T-helper 22 cell (primary cell): ENCODE results near the gene C13orf42.

Experiments used
- DNase-seq: peaks from one replicate; pipeline ENCODE4 v3.0.0-alpha.2; 2020; ENCODE audit warnings: low read depth

The C13orf42 gene

DNA sequence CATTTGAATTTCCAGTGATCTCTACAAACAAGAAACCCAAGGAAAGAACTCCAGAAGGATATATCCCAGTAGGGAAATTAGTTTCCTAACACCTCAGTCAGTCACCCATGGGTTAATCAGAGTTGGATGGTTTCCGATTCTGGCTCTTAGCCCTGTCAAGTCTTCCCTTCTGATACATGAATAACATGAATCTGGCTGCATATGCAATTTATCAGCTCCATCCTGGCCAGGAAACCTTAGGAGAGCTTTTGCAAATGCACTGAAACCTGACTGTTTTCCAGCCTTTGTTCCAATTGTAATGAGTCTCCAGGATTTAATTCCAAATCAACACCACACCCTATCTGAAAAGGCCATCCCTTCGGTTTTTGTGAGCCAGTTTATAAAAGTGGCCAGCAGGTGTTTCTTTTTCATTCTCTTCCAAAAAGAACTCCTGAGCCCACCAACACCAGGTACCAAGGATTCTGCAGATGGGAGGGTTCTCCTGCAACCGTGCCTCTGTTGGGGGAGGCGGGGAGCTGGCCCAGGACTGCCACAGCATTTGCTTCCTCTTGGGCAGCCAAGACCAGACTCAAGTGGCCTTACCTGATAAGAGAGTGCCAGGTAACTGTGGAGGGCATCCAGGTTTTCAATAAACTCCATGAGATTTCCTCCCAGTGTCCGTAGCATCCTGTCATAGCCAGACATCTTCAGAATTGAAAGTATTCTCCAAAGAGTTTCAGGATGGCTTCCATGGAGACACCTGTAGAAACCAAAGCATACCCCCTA, 77.5 kb downstream of the C13orf42 start:
- DNase-seq, result no peak

DNA sequence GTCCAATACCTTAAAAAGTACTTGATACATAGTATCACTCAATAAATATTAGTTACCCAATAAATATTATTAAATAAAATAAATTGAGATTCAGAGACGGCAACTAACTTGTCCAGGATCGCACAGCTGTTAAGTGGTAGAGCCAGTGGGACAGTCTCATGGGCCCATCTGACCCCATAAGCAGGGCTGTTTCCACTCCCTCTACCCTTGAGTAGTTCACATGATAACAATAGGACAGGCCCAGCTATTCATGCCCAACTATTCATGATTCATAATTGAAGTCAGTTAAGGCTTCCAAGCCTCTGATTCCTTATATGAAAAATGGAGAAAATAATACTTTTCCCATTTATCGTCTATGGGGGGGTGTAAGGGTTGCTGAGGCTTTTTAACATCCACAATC, 78.2 kb downstream of the C13orf42 start:
- no peak for DNase-seq
